ENCODE results near the gene WFIKKN1.

Gene WFIKKN1

DNA sequence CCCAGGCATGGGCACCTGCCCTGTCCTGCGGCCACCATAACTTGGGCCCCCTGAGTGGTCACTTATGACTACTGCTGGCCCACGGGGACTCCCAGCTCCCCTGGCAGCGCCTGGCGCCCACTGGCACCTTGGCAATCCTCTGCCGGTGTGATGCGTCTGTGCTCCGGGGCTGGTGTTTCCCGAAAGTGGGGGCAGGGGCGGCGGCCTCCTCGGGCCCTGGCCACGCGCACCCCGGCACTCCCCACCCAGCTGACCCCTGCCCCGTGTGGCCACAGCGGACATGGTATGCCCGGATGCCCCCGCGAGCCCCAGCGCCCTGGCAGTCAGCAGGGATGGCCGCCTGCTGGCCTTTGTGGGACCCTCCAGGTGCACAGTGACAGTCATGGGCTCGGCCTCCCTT, 26.7 kb downstream of the WFIKKN1 start:
- DNase-seq (ENCODE audit: low spot score), result no peak

DNA sequence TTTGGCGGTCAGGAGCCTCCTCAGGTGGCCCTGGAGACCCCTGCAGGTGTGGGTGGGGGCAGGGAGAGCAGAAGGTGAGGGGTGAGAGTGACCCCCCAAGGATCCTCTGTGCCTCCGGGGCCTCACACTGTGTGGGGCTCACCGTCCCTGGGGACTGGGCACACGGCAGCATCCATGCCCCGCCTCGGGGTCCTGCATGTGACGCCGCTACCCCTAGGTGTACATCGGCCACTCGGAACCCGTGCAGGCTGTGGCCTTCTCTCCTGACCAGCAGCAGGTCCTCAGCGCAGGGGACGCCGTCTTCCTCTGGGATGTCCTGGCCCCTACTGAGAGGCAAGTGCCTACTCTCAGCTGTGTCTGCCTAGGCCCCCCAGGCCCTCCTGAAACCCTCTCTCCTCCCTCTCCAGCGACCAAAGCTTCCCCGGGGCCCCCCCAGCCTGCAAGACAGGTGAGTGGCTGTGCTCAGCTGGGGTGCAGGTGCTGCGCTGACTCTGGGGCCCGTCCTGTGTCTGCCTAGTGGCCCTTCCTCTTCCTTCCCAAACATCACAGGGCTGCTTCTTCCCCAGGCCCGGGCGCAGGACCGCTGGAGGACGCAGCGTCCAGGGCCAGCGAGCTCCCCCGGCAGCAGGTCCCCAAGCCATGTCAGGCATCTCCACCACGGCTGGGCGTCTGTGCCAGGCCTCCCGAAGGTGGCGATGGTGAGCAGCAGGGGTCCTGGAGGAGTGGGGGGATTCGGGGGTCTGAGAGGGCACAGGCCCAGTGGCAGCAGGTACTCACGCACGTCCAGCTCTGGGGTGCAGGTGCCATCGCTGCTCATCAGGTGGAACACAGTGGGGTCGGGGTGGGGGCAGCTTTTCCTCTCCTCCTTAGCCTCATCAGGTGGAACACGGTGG, 28.1 kb downstream of the WFIKKN1 start:
- no peak for DNase-seq (ENCODE audit: low spot score)

DNA sequence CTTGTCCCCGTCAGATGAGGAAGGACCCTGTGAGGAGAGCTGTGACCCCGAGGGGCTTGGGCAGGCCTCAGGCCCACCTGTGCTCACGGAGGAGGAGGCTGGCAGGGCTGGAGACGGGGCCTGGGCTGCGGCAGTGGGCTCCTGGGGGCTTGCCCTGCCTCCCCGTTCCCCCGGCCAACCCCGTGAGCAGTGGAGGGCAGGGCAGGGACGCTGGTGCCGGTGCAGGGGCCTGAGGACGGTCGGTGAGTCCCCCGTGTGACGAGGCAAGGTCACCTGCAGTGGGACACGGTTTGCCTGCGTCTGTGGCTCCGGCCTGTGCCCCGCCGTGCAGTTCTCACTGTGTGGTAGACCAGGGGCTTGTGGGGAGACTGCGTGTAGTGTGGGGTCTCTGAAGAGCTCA, 28.8 kb downstream of the WFIKKN1 start:
- no peak for DNase-seq (ENCODE audit: low spot score)

DNA sequence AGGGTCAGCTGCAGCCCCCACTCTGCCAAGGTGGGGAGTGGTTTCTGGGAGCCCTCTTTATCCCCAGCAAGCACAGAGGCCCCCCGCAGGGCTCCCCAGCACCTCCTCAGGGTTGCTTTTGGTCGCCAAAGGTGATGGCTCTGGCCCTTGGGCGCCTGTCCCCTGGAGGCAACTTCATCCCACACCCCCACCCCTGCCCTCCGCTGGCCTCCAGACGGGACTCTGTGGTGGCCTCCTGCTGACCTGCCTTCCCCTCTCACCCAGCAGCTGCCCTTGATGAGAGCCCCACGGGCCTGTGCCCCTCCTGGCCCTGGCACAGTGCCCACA, 29.3 kb downstream of the WFIKKN1 start:
- no peak for DNase-seq (ENCODE audit: low spot score)

DNA sequence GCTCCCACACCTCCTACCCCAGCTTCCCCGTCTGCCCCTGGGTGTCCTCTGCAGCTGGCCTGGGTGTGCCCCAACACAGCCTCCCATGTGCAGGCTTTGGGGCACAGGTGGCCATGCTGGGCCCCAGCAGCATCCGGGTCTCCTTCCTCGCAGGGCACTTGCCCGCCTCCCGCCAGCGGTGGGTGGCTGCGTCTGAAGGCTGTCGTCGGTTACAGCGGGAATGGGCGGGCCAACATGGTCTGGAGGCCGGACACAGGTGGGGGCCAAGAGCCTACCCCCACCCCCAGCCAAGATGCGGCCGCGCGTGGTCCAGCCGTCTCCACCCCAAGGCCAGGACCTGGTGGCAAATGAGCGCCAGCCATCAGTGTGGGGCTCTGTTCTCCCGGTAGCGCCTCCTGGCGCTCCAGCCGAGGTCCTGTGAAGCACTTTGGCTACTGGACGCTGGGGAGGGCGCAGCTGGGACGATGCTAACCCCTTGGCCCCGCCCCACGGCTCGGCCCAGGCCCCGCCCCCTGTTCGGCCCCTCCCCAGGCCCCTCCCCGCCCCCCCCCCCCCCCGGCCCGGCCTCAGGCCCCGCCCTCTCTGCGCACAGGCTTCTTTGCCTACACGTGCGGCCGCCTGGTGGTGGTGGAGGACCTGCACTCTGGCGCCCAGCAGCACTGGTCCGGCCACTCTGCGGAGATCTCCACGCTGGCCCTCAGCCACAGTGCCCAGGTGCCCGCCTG, 29.8 kb downstream of the WFIKKN1 start:
- DNase-seq (ENCODE audit: low spot score), result no peak

DNA sequence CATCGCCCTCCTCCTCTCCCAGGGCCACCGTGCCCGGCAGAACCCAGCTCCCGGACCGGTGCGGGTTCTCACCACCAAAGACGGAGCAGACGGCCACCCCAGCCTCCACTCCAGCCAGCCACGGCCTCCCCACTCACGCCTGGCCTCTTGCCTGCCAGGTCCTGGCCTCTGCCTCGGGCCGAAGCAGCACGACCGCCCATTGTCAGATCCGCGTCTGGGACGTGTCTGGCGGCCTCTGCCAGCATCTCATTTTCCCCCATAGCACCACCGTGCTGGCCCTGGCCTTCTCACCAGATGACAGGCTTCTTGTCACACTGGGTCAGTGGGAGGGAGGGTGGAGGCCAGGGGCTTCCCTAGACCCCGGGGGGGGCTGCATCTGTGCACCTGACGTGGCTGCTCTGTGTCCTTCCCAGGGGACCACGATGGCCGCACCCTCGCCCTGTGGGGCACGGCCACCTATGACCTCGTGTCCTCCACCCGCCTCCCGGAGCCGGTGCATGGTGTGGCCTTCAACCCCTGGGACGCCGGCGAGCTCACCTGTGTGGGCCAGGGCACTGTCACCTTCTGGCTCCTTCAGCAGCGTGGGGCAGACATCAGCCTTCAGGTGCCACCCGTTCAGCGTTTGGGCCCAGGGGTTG, 30.5 kb downstream of the WFIKKN1 start:
- DNase-seq (ENCODE audit: low spot score), result no peak

DNA sequence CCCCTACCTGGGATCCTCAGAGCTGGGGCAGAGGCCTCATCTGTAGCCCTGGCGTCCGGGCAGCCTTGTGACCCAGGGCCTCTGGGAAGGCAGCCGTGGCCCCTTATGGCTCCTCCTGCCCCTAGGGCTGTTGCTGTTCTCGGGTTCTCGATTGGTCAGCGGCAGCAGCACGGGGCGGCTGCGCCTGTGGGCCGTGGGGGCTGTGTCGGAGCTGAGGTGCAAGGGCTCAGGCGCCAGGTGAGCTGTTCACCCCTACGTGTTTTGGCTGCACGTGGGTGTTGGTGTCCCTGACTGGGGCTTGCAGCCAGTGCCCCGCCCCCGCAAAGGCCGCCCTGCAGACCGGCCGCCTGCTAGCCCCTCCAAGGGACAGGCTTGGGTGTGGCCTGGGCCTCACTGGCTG, 31.3 kb downstream of the WFIKKN1 start:
- no peak for DNase-seq (ENCODE audit: low spot score)

DNA sequence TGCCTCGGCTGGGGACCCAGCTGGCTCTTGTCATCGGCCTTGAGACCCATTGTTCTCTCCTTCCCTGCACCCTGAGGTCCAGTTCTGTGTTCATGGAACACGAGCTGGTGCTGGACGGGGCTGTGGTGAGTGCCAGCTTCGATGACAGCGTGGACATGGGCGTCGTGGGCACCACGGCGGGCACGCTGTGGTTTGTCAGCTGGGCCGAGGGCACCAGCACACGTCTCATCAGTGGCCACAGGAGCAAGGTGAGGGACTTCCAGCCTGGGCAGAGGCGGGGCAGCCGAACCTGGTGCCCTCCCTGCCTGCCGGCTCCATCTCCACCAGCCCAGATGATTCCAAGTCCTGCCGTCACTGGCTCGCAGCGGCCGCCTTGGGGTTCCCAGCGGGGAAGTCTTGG, 31.8 kb downstream of the WFIKKN1 start:
- DNase-seq (ENCODE audit: low spot score), result no peak

DNA sequence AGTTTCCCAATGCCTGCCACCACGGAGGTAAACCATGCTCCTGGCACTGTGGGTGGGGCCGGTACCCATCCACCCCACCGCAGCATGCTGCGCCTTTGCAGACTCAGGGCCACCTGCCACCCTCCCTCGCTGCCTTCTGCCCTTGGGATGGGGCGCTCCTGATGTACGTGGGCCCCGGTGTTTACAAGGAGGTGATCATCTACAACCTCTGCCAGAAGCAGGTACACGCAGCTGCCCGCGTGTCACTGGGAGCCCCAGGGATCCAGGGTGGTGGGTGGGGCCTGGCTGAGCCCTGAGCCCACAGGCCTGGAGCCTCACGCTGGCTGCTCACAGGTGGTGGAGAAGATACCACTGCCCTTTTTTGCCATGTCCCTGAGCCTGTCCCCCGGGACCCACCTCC, 35.8 kb downstream of the WFIKKN1 start:
- no peak for DNase-seq (ENCODE audit: low spot score)

DNA sequence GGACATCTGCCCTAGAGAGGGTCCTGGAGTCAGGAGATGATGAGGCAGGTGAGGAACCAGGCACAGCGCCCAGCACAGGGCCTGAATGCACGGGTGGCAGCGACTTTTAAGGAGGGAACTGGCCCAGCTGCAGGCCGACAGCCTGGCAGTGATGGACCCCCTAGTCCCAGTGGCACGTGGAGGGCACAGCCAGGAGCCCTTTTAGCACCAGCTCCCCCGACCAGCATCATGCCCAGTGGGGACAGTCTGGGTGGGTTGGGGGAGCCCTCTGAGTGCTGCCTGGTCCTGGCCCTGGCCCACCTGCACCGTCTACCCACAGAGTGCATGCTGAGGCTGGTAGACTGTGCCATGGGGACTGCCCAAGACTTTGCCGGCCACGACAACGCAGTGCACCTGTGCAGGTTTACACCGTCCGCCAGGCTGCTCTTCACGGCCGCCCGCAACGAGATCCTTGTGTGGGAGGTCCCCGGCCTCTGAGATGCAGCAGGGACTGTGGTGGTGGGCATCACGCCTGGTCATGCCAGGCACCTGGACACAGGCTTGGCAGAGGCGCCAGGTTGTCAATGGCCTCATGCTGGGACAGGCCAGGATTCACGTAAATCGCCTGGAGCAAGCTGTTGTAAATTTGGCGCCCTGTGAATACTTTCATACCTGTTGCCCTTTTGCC, 36.5 kb downstream of the WFIKKN1 start:
- DNase-seq (ENCODE audit: low spot score), result no peak

DNA sequence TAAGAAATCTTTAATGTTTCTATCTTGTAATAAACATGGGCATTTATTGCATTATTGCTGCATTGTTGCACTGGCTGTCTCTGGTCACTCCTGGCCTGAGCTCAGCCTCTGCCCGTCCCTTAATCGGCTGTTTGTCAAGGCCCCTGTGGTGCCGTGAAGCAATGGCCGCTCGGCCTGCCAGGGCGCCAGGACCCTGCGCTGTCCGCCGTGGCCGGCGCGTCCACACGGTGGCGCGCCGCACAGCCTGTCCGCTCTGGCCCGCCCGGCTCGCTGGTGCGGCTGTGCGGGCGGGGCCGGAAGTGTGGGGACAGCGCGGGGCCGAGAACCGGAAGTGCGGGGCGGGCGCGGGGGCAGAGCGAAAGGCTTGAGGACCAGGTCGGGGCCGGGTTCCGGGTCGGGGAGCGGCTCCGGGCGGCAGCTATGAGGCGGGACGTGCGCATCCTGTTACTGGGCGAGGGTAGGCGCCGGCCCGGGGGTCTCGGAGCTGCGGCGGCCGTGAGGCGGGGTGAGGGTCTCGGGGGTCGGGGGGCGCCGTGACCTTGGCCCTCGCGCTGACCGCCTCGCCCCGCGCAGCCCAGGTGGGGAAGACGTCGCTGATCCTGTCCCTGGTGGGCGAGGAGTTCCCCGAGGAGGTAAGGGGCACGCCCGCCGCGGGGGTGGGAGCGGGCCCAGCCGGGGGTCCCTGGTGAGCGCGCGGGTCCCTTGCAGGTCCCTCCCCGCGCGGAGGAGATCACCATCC, 37.2 kb downstream of the WFIKKN1 start, which contains the start of gene RHOT2:
RHOT2 (plus strand) TSS at position 353 of the 739 bp plus-strand sequence; CDS start at position 421, 68 bp downstream.
- peak; percentile 83 for DNase-seq (ENCODE audit: low spot score)

DNA sequence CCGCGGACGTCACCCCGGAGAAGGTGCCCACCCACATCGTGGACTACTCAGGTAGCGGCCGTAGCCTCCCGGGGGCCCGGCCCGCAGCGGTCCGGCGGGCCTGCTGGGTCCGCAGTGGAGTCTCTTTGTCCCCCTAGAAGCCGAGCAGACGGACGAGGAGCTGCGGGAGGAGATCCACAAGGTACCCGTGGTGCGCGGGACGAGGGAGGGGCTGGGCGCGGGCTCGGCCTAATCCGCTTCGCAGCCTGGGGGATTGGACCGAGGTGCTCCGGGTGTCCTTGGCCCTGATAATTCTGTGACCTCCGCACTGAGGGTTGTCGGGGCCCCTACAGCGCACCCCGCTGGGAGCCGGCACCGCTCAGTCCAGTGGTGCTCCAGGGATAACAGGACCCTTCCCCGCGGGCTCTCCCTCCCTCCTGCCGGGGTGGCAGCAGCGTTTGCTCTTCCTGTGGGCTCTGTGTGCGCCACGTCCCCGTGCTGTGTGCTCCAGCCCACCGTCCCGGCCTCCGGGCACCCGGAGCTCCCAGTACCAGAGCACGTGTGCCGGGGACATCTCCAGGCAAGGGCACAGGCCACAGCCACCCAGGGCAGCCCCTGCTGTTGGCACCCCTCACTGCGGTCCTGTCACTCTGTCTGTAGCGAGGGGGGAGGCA, 37.9 kb downstream of the WFIKKN1 start:
- DNase-seq (ENCODE audit: low spot score), result no peak

DNA sequence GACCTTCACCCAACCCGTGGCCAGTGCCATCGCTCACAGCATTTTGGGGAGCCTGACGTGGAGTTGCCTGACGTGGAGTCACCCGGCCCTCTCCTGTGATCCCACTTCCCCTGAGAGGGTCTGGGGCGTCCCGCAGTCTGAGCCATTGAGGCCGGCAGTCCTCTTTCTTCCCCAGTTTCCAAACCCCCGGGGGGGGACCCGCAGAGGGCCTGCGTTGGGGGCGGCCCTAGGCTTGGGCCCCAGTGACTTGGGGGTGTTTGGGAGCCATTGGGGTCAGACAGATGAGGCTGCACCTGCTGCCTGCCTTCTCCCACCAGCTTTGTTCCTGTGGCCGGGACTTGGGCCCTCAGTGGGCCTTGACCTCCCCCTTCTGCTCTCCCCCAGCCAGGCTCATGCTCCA, 38.9 kb downstream of the WFIKKN1 start:
- DNase-seq (ENCODE audit: low spot score), result no peak

DNA sequence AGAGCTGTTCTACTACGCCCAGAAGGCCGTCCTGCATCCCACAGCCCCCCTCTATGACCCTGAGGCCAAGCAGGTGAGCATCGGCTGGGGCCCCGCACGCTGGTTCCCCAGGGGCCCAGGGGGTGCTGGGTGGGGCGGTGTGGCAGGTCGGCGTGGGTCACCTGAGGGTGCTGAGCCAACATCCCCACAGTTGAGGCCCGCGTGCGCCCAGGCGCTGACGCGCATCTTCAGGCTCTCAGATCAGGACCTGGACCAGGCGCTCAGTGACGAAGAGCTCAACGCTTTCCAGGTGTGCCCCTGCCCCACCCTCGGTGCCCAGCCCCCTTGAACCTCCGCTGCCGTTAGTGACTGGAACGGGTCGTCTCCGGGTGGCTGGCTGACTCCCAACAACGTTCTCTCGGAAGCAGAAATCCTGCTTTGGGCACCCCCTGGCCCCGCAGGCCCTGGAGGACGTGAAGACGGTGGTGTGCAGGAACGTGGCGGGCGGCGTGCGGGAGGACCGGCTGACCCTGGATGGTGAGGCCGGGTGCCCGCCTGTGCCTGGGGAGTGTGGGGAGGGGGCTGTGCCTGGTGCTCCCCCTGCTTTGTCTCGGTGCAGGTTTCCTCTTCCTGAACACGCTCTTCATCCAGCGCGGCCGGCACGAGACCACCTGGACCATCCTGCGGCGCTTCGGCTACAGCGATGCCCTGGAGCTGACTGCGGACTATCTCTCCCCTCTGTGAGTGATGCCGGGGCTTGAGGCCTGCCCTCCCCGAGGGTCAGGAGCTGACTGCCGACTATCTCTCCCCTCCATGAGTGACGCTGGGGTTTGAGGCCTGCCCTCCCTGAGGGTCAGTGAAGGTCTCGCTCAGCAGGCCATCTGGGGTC, 39.9 kb downstream of the WFIKKN1 start:
- DNase-seq (ENCODE audit: low spot score), result no peak

DNA sequence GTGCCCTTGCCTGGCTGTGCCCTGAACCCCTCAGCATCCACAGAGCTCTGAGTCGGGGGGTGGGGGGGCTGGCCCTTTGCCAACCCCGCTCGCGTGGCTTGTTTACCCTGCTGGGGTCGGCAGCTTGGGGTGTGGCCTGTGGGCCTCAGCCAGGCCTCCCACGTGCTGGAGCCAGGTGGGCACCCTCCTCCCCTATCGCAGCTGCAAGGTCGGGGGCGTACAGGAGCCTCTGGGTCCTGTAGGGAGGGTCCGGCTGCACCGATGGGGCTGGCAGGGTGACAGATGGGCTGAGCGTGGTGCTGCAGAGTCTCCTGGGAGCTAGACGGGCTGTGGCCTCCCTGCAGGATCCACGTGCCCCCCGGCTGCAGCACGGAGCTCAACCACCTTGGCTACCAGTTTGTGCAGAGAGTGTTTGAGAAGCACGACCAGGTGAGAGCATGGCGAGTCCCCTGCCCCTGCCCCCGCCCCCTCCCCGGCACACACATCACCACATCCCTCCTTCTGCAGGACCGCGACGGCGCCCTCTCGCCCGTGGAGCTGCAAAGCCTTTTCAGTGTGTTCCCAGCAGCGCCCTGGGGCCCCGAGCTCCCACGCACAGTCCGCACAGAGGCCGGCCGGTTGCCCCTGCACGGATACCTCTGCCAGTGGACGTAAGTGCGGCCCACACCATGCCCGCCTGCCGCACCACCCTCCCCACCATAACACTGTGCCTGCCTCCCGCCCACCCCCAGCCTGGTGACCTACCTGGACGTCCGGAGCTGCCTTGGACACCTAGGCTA, 40.8 kb downstream of the WFIKKN1 start:
- DNase-seq (ENCODE audit: low spot score), result no peak

DNA sequence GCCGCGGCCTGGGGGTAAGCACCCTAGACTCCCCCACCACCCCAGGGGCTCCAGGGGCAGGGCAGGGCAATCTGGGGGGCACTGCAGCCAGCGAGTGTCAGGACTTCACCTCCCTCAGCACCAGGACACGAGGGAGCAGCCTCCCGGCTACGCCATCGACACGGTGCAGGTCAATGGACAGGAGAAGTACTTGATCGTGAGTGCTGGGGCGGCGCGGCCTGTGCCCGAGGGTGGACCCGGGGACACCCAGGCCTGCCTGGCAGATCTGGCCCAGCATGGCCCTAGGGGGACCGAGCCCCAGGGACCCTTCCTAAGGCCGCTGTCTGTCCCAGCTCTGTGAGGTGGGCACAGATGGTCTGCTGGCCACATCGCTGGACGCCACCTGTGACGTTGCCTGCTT, 41.6 kb downstream of the WFIKKN1 start:
- DNase-seq (ENCODE audit: low spot score), result no peak

DNA sequence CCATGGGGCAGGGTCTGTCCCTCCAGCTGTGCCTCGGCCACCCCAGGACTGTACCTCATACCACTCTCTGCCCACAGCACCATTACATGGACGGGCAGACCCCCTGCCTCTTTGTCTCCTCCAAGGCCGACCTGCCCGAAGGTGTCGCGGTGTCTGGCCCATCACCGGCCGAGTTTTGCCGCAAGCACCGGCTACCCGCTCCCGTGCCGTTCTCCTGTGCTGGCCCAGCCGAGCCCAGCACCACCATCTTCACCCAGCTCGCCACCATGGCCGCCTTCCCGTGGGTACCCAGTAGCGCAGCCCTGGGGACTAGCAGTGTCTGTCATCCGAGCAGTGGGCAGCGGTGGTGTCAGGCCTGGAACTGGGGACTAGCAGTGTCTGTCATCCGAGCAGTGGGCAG, 42.1 kb downstream of the WFIKKN1 start:
- no peak for DNase-seq (ENCODE audit: low spot score)

DNA sequence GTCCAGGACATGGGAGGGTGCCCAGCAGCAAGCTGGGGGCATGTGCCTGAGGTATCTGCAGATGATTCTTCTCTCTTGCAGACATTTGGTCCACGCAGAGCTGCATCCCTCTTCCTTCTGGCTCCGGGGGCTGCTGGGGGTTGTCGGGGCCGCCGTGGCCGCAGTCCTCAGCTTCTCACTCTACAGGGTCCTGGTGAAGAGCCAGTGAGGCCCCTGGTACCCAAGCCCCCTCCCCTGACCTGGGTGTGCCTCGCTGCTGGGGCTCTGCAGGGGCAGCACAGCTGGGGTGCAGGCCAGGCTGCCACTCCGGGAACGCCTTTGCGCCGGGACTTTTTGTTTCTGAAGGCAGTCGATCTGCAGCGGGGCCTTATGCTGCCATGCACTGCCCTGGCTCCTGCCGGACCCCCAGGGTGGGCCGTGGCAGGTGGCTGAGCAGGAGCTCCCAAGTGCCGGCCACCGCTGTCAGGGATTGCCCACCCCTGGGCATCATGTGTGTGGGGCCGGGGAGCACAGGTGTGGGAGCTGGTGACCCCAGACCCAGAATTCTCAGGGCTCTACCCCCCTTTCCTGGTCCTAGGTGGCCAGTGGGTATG, 42.7 kb downstream of the WFIKKN1 start:
- no peak for DNase-seq (ENCODE audit: low spot score)
